Mesodermal cell (in vitro differentiated cells): ENCODE data around the gene CDCA7L. TPM values are rescaled to one million over a fixed set of nuclear protein-coding genes. Genes with fewer than 3 reads are reported as not detected.

Source experiments
- H3K27ac ChIP-seq: 2 replicates; pipeline ENCODE4 v1.7.0; 2013; ENCODE audit warnings: mild to moderate bottlenecking, low read depth, low read length, moderate library complexity; ENCODE audit not compliant: severe bottlenecking
- H3K36me3 ChIP-seq: 2 replicates; pipeline ENCODE4 v1.7.1; 2013; ENCODE audit warnings: mild to moderate bottlenecking, low read length, moderate library complexity; ENCODE audit not compliant: control insufficient read depth, insufficient read depth
- H3K4me1 ChIP-seq: one replicate; pipeline ENCODE4 v1.7.1; 2013; ENCODE audit warnings: mild to moderate bottlenecking, low read length; ENCODE audit not compliant: insufficient read depth, control insufficient read depth, poor library complexity, severe bottlenecking
- H3K4me3 ChIP-seq: 2 replicates; pipeline ENCODE4 v1.7.0; 2013; ENCODE audit warnings: low read length, control low read depth, mild to moderate bottlenecking; ENCODE audit not compliant: insufficient read depth, poor library complexity, severe bottlenecking; ENCODE audit errors: extremely low read depth
- H3K9me3 ChIP-seq: 2 replicates; pipeline ENCODE4 v1.7.1; 2013; ENCODE audit warnings: mild to moderate bottlenecking, low read length, moderate library complexity; ENCODE audit not compliant: control insufficient read depth
- WGBS, 2 experiments: methylation state at CpG; one replicate each; pipeline ENCODE4 v1.1.5; 2013; ENCODE audit warnings: missing lambda C conversion rate in 2 of 2; ENCODE audit not compliant: insufficient coverage in 2 of 2; 5-methylcytosine and 5-hydroxymethylcytosine counted together
- polyA plus RNA-seq, 2 experiments: library from polyadenylated mRNA; stranded (reverse); fragments of 50-300 nt; gene quantifications; one replicate each; pipeline ENCODE4 v1.2.3, GENCODE V29; 2013

Gene CDCA7L, protein sequence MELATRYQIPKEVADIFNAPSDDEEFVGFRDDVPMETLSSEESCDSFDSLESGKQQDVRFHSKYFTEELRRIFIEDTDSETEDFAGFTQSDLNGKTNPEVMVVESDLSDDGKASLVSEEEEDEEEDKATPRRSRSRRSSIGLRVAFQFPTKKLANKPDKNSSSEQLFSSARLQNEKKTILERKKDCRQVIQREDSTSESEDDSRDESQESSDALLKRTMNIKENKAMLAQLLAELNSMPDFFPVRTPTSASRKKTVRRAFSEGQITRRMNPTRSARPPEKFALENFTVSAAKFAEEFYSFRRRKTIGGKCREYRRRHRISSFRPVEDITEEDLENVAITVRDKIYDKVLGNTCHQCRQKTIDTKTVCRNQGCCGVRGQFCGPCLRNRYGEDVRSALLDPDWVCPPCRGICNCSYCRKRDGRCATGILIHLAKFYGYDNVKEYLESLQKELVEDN
- 11.1 TPM for polyA plus RNA-seq (2013, experiment 1 of 2)
- polyA plus RNA-seq (2013, experiment 2 of 2): 11.1 TPM

DNA sequence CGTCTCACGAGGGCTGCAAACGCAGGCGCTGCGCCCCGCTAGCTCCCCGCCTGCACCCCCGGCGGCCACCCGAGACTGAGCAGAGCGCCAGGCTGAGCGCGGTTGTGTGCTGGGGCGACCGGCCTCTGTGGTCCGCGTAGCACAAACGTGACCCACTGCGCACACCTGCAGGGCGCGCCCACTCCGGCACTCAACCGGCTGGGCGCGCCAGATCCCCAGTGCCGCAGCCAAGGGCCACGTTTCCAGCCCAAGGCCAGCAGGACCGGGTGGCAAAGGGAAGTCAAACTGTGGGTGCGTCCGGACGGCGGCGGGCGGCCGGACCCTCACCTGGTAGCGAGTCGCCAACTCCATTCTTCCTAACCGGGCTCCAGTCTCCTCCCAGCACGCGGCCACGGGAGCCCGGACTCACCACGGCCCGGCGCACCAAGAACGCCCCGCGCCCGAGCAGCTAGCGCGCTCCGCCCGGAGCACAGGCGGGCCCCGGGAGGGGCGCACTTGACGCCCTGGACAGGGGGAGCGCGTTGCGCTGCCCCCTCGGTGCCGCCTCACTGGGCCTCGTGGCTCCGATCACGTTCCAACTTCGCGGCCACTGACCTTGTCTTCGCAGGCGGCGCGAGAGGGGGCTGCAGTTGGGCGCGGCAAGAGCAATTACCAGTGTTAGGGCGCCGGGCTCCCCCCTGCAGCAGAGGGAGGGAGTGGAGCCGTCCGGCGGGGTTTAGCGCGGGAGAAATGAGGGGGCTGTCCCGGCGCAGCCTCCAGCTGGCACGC lies at the start of gene CDCA7L:
Gene CDCA7L, minus strand, starts transcription at position 446 of the 768 bp plus-strand sequence. Its CDS starts 95 bp downstream, at position 351.
- 0% methylated on average over 46 to 51 of the region's 83 CpGs for WGBS, 2 experiments
- Histone ChIP-seq H3K27ac (peak within 1 kb of the TSS; percentile 76), H3K4me1 (peaks cover 47% of the 10 kb centered on the region), H3K4me3 (peak within 1 kb of the TSS; percentile 46), H3K36me3 (no peaks in the 10 kb centered on the region), H3K9me3 (no peaks in the 10 kb centered on the region)

DNA sequence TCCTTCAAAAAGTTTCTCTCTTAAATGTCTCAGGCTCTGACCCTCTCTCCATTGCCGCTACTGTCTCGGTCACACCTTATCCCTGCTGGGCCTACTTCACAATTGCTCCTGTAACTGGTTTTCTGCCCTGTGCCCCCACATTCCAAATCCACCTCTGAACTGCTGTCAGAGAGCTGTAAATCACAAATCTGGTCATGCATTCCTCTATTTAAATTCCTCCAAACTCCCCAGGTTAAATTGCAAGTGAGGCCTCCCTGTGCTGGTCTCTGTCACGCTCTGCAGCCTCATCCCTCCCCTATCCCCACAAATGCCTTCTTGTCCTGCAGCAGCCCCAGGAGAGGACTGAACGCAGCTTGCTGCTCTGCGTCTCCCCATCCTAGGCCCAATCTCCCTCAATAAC lies 40.4 kb upstream of the CDCA7L start:
- no peak overlapping the region for H3K4me3 ChIP-seq
- WGBS, 2 experiments: 76 to 82% methylated on average over 4 to 5 of the region's 5 CpGs
- no peak overlapping the region for H3K27ac ChIP-seq
- H3K36me3 ChIP-seq: no peaks in the 10 kb centered on the region
- H3K9me3 ChIP-seq: no peaks in the 10 kb centered on the region
- H3K4me1 ChIP-seq: no peaks in the 10 kb centered on the region

DNA sequence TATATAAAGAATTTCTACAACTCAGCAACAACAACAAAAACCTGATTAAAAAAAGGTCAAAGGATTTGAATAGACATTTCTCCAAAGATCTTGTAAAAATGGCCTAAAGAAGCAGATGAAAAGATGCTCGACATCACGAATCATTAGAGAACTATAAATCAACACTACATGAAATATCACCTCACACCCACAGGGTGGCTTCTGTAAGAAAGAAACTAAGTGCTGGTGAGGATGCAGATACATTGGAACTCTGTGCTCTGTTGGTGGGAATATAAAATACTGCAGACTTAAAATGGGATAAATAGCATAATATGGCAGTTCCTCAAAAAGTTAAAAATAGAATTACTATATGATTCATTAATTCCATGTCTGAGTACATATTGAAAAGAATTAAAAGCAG lies 38.3 kb upstream of the CDCA7L start:
- Histone ChIP-seq H3K36me3 (no peaks in the 10 kb centered on the region), H3K9me3 (no peaks in the 10 kb centered on the region), H3K4me1 (no peaks in the 10 kb centered on the region), H3K4me3 (no peak overlapping the region), H3K27ac (no peak overlapping the region)
- no CpG with 5 or more reads among the region's 2 CpGs for WGBS, 2 experiments

DNA sequence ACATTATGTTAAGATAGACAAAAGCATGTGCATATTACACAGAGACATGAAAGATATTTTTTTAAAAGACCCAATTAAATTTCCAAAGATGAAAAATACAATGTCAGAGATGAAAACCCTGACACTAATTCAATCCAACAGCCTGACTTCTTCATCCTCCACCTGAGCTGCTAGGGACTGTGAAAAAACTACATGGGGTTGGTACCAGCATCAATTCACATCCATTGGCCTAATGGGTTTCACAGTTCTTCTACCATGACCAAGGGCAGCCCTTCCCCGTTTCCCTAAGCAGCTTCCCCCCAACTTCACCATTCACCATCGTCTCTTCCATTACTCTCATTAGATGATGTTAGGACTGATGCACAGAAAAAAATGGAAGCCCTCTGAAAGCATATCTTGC lies 37.4 kb upstream of the CDCA7L start:
- Histone ChIP-seq H3K36me3 (no peaks in the 10 kb centered on the region), H3K9me3 (no peaks in the 10 kb centered on the region), H3K27ac (no peak overlapping the region), H3K4me1 (no peaks in the 10 kb centered on the region), H3K4me3 (no peak overlapping the region)
- 85 to 89% methylated on average over 2 of the region's 2 CpGs for WGBS, 2 experiments

DNA sequence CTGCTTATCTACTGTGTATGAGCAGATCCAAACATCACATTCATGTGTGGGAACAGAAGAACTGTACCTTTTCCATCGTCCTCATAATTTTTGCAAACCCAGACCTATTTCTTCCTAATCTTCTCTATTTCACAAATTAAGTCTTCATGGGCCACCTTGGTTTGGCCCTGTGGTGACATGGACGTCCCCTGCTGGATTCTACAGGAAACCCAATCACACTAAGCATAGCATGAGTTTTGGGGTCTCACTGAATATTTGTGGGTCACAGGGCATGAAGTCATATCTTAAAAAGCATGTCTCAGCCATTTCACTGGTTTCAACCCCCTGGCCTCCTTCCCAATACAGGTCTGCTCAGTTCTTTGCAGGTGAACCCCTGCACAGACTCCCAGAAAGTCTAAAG lies 35.8 kb upstream of the CDCA7L start:
- Histone ChIP-seq H3K4me3 (no peak overlapping the region), H3K9me3 (no peaks in the 10 kb centered on the region), H3K4me1 (no peaks in the 10 kb centered on the region), H3K27ac (no peak overlapping the region), H3K36me3 (no peaks in the 10 kb centered on the region)
- 80 to 94% methylated on average over 1 to 2 of the region's 2 CpGs for WGBS, 2 experiments

DNA sequence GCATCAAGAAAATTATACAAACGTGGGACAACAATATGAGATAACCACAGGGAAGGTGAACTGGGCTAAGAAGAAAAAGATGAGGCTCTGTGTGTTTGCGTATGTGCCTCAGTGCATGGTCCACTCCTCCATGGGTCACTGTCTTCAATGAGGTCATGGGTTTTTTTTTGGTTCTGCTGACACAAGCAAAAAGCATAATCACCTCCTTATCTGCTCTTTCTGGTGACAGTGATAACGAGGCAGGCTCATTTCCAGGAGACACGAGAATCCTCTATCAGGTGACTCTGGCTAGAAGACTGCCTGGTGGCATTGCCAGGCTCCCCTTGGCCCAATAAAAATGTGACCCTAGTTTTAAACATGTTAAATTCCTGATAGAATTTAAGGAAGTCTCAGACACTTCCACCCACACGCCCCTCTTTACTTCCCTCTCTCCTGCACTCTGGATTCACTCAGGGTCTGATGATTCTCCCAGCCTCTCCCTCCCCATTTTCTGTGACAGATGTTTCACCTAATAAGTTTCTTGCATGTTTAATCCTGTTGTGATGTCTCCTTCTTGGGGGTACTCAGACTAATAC lies 35.3 kb upstream of the CDCA7L start:
- no peaks in the 10 kb centered on the region for H3K4me1 ChIP-seq
- 67 to 93% methylated on average over 4 of the region's 5 CpGs for WGBS, 2 experiments
- H3K4me3 ChIP-seq: no peak overlapping the region
- no peaks in the 10 kb centered on the region for H3K9me3 ChIP-seq
- no peaks in the 10 kb centered on the region for H3K36me3 ChIP-seq
- no peak overlapping the region for H3K27ac ChIP-seq

DNA sequence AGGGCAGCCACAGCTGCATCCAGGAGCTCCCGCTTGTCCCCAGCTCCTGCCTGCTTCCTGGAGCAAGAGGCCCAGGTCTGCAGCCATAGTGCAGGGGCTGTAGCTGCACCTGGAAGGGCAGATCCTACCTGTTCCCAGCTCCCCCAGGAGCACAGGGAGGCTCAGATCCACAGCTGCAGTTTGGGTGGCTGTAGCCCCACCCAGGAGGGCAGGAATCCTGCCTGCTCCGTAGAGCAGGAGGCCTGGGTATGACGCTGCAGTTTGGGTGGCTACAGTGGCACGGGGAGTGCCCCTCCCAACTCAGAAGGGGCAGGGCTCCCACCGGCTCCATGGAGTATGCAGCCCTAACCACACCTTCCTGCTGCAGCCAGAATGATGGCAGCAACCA lies 26.7 kb upstream of the CDCA7L start:
- Histone ChIP-seq H3K36me3 (no peaks in the 10 kb centered on the region), H3K27ac (no peak overlapping the region), H3K4me3 (no peak overlapping the region), H3K9me3 (no peaks in the 10 kb centered on the region), H3K4me1 (no peaks in the 10 kb centered on the region)
- 80 to 81% methylated on average over 4 of the region's 5 CpGs for WGBS, 2 experiments

DNA sequence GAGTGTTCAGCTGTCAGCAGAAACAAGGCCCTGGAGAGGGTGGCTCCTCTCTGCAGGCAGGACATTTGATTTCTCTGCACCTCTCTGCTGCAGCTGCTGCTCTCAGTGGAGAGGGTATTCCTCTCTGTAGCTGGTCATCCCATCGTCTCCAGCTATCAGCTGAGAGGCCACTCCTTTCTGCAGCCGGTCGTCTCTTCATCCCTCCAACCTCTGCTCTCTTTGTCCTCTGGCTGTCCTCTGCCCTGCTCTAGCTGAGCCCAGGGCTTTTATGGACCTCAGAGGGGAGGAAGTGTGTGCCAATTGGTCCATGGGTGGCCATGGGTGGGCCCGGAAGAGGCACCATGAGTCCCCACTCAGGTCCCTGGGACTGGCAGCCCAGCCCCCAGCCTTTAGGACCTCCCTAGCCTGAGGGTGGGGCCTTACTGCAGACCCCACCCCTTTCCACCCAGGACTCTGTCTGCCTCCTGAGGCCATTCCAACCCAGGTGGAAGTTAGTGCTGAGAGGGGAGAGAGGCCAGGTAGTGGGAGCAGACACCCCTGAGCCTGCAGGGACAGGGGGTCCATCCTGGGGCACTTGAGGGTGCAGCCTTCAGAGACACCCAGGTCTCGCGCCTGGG lies 26.2 kb upstream of the CDCA7L start:
- 82 to 95% methylated on average over 4 to 5 of the region's 6 CpGs for WGBS, 2 experiments
- Histone ChIP-seq H3K27ac (no peak overlapping the region), H3K4me1 (no peaks in the 10 kb centered on the region), H3K4me3 (no peak overlapping the region), H3K36me3 (no peaks in the 10 kb centered on the region), H3K9me3 (no peaks in the 10 kb centered on the region)

DNA sequence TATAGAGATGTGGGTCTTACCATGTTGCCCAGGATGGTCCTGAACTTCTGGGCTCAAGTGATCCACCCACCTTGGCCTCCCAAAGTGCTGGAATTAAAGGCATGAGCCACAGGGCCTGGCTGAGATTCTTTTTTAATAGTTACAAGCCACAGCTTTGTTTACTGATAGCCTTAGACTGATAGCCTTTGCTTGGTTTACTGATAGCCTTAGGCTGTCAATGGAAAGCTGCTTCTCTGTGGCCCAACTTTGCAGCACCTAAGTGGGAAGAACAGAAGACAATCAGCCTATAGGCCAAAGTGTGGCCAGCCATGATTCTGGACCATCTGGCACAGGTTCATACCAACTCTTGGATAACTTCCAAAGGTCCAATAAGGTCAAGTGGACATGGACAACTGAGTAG lies 24.1 kb upstream of the CDCA7L start:
- no peaks in the 10 kb centered on the region for H3K9me3 ChIP-seq
- no peak overlapping the region for H3K4me3 ChIP-seq
- peaks cover 13% of the 10 kb centered on the region for H3K4me1 ChIP-seq
- no peaks in the 10 kb centered on the region for H3K36me3 ChIP-seq
- H3K27ac ChIP-seq: no peak overlapping the region

DNA sequence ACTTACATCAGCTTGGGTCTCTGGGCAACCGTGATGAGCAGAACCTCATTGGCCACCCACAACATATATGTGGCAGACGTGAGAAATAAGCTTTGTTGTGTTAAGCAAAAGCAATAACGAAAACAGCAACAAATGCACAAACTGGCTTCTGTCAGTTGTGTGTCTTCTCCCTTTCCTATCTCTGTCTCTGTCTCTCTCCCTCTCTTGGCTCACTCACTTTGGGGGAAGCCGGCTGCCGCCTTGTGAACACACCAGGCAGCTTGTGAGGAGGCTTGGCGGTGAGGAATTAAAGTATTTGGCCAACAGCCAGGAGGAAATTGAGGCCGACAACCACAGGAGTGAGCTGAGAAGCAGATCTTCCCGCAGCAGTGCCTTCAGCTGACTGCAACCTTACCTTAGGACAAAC lies 21.9 kb upstream of the CDCA7L start:
- no peaks in the 10 kb centered on the region for H3K36me3 ChIP-seq
- H3K4me1 ChIP-seq: peaks cover 19% of the 10 kb centered on the region
- no peak overlapping the region for H3K4me3 ChIP-seq
- H3K9me3 ChIP-seq: no peaks in the 10 kb centered on the region
- no peak overlapping the region for H3K27ac ChIP-seq
- WGBS, 2 experiments: 95 to 96% methylated on average over 5 to 6 of the region's 8 CpGs
